ENCODE data around the gene ZBED1.

GRCh38 chrX:2511326-2511725 lies 10.6 kb upstream of the ZBED1 start:
- TF ChIP-seq CTCF (IDR thresholded peaks at IDR 0.05) (no peak), ZFX (IDR thresholded peaks at IDR 0.05; ENCODE audit: borderline replicate concordance) (no peak)
